Fibroblast of lung (primary cell): ENCODE results near the gene CARD16.

Experiments used
- EZH2 ChIP-seq: IDR thresholded peaks from 2 replicates; pipeline ENCODE4 v1.5.1; 2012; ENCODE audit warnings: low read length, control low read depth, mild to moderate bottlenecking; ENCODE audit errors: missing control alignments
- TF ChIP-seq, protein P1 (sequence below), 2 donors: IDR thresholded peaks in 1 of 2; conservative IDR thresholded peaks in 1 of 2; 1 replicate in 1 of 2; 2 replicates in 1 of 2; pipeline ENCODE4 v1.5.1; 2011 to 2012; ENCODE audit warnings: low read length in 2 of 2, control low read depth in 1 of 2, inconsistent platforms in 1 of 2, low read depth in 1 of 2, mild to moderate bottlenecking in 1 of 2

GRCh38 chr11:105033781-105034180 is 11.4 kb downstream of the CARD16 start:
- no peak for TF ChIP-seq EZH2
- TF ChIP-seq, protein P1, sequence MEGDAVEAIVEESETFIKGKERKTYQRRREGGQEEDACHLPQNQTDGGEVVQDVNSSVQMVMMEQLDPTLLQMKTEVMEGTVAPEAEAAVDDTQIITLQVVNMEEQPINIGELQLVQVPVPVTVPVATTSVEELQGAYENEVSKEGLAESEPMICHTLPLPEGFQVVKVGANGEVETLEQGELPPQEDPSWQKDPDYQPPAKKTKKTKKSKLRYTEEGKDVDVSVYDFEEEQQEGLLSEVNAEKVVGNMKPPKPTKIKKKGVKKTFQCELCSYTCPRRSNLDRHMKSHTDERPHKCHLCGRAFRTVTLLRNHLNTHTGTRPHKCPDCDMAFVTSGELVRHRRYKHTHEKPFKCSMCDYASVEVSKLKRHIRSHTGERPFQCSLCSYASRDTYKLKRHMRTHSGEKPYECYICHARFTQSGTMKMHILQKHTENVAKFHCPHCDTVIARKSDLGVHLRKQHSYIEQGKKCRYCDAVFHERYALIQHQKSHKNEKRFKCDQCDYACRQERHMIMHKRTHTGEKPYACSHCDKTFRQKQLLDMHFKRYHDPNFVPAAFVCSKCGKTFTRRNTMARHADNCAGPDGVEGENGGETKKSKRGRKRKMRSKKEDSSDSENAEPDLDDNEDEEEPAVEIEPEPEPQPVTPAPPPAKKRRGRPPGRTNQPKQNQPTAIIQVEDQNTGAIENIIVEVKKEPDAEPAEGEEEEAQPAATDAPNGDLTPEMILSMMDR (conservative IDR thresholded peaks at IDR 0.05 in 1 of 2, IDR thresholded peaks at IDR 0.05 in 1 of 2; ENCODE audit: low read depth in 1 of 2, low read length in 2 of 2): no peak
